Adipocyte (in vitro differentiated cells): ENCODE measurements around the gene PTPRN2.
"Not testable (repeated sequence)": the region's sequence is repeated elsewhere in the genome, so short reads cannot be mapped to it uniquely, and the experiment has no call there.

Experiments
- DNase-seq: peaks from one replicate; pipeline ENCODE4 v3.0.0-alpha.2; 2015; ENCODE audit warnings: low read depth
- H3K27me3 ChIP-seq: replicated peaks from 2 replicates; pipeline ENCODE4 v1.7.0; 2013; ENCODE audit warnings: mild to moderate bottlenecking, low read length, moderate library complexity; ENCODE audit not compliant: control insufficient read depth, insufficient read depth
- H3K36me3 ChIP-seq: 2 replicates; pipeline ENCODE4 v1.7.0; 2013; ENCODE audit warnings: low read length, mild to moderate bottlenecking, moderate library complexity; ENCODE audit not compliant: control insufficient read depth, insufficient read depth, severe bottlenecking
- H3K4me1 ChIP-seq: 2 replicates; pipeline ENCODE4 v1.7.0; 2013; ENCODE audit warnings: mild to moderate bottlenecking, low read length, moderate library complexity; ENCODE audit not compliant: control insufficient read depth, insufficient read depth
- H3K4me3 ChIP-seq: 2 replicates; pipeline ENCODE4 v1.7.0; 2013; ENCODE audit warnings: mild to moderate bottlenecking, low read length, moderate library complexity
- H3K9ac ChIP-seq: 2 replicates; pipeline ENCODE4 v1.7.0; 2013; ENCODE audit warnings: mild to moderate bottlenecking, low read length, moderate library complexity
- H3K9me3 ChIP-seq: 2 replicates; pipeline ENCODE4 v1.7.0; 2013; ENCODE audit warnings: mild to moderate bottlenecking, low read length, moderate library complexity; ENCODE audit not compliant: control insufficient read depth

PTPRN2 gene

DNA sequence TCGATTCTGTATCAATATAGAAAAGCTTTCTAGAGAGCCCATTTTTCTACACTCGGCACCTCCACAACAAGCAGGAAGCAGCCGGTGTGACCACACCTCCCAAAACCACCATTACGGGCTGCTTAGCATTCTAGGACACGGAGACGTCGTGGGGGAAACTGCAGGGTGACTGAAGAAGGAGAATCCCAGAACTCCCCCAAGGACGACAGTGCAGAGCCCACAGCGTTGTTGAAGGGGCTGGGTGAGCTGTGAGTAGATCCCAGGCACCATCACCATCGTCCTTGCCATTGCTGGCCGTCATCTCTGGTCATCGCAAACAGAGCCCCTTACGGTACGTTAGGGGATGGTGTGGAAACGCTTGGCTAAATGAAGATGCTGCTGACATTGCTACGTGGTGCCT, 351.8 kb downstream of the PTPRN2 start:
- H3K27me3 ChIP-seq = no peaks in the 10 kb centered on the region
- no peaks in the 10 kb centered on the region for H3K4me1 ChIP-seq
- H3K9ac ChIP-seq = no peak overlapping the region
- H3K9me3 ChIP-seq = peaks cover 3% of the 10 kb centered on the region
- no peak for DNase-seq
- no peaks in the 10 kb centered on the region for H3K36me3 ChIP-seq
- no peak overlapping the region for H3K4me3 ChIP-seq

DNA sequence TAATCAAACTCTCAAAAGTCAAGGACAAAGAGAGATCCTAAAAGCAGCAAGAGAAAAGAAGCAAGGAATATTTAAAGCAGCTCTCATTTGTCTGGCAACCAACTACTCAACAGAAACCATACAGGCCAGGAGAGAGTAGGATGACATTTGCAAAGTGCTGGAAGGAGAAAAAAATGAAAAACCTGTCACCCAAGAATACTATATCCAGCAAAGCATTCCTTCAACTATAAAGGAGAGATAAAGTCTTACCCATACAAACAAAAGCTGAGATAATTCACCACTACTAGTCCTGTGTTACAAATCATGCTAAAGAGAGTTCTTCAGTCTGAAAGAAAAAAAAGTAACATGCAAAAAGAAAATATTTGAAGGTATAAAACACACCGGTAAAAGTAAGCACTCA, 357.7 kb downstream of the PTPRN2 start:
- Histone ChIP-seq H3K36me3 (no peaks in the 10 kb centered on the region), H3K4me3 (no peak overlapping the region), H3K9ac (no peak overlapping the region), H3K27me3 (no peaks in the 10 kb centered on the region), H3K4me1 (no peaks in the 10 kb centered on the region), H3K9me3 (peaks cover 21% of the 10 kb centered on the region)
- DNase-seq = no peak

DNA sequence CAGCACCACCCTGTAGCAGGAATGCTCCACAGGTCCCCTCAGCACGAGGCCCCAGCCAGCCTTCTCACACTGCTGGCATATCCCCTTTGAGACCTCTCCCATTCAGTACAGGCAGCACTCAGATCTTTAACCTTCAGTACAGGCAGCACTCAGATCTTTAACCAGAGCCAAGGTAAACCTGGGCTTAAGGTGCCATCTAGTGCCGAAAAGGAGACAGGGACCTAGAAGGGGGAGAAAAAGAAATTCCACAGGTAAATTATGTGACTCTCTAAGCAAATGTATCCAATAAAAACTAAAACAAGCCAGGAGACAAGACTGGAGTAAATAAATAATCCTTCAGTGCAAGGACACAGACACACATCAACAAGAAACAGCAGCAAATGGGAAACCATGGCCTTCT, 358.6 kb downstream of the PTPRN2 start:
- Histone ChIP-seq H3K4me1 (no peaks in the 10 kb centered on the region), H3K27me3 (no peaks in the 10 kb centered on the region), H3K36me3 (no peaks in the 10 kb centered on the region), H3K9ac (no peak overlapping the region), H3K4me3 (no peak overlapping the region), H3K9me3 (peaks cover 21% of the 10 kb centered on the region)
- no peak for DNase-seq

DNA sequence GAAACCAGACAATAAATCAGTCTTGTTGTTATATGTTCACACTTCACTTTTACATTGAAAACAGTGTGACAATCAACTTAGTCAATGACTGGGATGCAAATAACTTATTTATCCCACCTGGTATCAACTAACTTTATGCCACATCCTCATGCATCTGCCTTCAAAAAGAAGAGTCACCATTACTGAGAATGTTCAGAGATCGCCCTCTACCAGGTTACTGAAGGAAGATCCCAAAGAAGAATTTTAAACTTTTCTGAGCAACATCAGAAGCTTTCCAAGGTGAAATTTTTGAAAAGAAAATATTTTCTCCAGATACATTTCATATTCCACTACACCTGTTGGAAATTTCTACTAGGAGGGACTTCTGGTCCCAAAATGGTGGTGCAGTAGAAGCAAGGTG, 359.5 kb downstream of the PTPRN2 start:
- Histone ChIP-seq H3K9me3 (peaks cover 21% of the 10 kb centered on the region), H3K27me3 (no peaks in the 10 kb centered on the region), H3K36me3 (no peaks in the 10 kb centered on the region), H3K9ac (no peak overlapping the region), H3K4me1 (no peaks in the 10 kb centered on the region), H3K4me3 (no peak overlapping the region)
- no peak for DNase-seq

DNA sequence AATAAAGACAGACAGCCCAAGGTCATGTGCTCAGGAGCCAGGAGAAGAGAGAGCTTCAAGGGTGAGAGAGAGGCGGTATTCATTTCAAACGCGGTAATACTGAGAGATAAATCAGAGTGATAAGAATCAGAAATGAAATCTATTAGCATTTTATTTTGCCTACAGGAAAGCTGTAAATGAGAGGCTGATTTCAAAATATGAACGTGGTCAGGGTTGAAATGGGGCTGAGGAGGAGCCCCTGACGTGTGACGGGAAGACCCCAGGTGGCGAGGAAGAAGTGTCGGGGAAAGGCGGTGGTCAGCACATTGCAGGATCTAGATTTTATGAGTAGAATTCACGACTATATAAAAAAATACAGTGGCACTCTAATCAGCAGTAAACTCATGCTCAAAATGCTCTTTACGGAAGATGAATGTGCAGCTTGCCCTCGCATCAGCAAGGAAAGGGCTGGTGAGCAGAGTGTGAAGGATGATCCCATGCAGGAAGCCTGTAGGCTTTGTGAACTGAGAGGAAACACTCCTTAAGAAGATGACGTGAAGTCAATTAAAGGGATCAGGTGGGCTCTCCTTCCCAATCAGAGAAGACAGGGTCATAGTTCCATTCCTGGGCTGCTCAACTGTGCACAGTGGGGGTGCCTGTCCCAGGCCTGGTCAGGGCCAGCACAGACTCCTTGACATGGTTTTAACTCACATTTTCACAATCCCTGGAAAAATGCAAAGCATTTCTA, 360.2 kb downstream of the PTPRN2 start:
- no peak overlapping the region for H3K9ac ChIP-seq
- H3K9me3 ChIP-seq = peaks cover 21% of the 10 kb centered on the region
- H3K36me3 ChIP-seq = no peaks in the 10 kb centered on the region
- no peaks in the 10 kb centered on the region for H3K4me1 ChIP-seq
- DNase-seq = no peak
- no peak overlapping the region for H3K4me3 ChIP-seq
- H3K27me3 ChIP-seq = no peaks in the 10 kb centered on the region

DNA sequence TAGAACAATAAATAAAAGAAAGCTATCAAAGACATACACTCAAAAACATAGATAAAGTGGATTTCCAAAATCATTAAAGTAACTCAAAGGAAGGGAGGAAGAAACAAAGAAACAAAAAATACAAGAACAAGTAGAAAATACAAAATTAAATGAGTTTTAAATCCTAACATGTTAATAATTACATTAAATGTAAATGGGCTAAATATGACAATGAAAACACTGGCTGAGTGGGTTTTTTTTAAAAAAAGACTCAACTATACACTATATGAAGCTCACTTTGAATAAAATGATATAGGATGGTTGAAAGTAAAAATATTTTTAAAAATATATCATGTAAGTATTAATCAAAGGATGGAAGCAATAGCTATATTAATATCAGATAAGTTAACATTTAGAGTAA, 371.4 kb downstream of the PTPRN2 start:
- DNase-seq = no peak
- H3K36me3 ChIP-seq = no peaks in the 10 kb centered on the region
- H3K27me3 ChIP-seq = no peaks in the 10 kb centered on the region
- no peak overlapping the region for H3K4me3 ChIP-seq
- peaks cover 45% of the 10 kb centered on the region for H3K9me3 ChIP-seq
- H3K4me1 ChIP-seq = no peaks in the 10 kb centered on the region
- no peak overlapping the region for H3K9ac ChIP-seq

DNA sequence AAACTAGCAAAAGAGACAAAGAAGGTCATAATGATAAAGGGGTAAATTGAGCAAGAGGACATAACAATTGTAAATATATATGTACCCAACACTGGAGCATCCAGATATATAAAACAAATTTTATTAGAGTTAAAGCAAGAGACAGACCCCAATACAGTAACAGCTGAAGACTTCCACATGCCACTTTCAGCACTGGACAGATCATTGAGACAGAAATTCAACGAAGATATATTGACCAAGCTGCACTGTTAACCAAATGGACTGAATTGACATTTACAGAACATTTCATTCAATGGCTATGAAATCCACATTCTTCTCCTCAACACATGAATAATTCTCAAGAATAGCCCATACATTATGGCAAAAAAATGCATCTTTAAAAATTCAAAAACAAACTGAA, 378.2 kb downstream of the PTPRN2 start:
- Histone ChIP-seq H3K9me3 (no peaks in the 10 kb centered on the region), H3K9ac (no peak overlapping the region), H3K36me3 (no peaks in the 10 kb centered on the region), H3K27me3 (no peaks in the 10 kb centered on the region), H3K4me1 (no peaks in the 10 kb centered on the region), H3K4me3 (no peak overlapping the region)
- no peak for DNase-seq

DNA sequence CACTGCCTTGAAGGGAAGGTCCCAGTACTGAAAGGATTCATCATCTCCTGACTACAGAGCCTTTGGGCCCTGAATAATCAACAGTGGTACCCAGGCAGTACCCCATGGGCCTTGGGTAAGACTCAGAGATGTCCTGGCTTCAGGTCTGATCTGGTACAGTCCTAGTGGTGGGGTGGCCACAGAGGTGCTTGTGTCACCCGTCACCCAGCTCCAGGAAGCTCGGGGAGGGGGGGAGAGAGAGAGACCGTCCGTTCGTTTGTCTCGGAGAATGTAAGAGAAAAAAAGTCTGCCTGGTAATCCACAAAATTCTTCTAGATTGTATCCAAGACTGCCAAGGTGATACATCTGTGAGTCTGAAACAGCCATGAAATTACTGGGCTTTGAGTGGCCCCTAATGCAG, 381.3 kb downstream of the PTPRN2 start:
- H3K27me3 ChIP-seq = no peaks in the 10 kb centered on the region
- DNase-seq = no peak
- H3K9me3 ChIP-seq = peaks cover 3% of the 10 kb centered on the region
- H3K36me3 ChIP-seq = no peaks in the 10 kb centered on the region
- H3K4me1 ChIP-seq = no peaks in the 10 kb centered on the region
- H3K4me3 ChIP-seq = no peak overlapping the region
- no peak overlapping the region for H3K9ac ChIP-seq

DNA sequence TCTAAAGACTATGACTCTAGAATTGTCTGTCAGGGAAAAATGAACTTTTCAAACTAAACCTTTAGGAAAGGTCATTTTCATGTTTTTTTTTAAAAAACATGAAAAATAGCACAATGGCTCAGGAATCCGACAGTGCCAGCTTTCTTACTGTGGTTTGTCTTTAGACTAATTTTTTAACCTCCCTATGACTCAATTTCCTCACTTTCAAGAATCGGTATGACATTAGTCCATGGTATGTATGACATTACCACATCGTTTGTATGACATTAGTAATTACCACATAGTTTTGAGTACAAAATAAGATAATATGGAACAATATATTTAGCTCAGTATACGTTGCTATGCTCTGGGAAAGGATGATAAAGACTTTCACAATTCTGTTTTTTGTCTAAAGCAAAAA, 383.2 kb downstream of the PTPRN2 start:
- no peaks in the 10 kb centered on the region for H3K36me3 ChIP-seq
- H3K9me3 ChIP-seq = peaks cover 5% of the 10 kb centered on the region
- DNase-seq = no peak

DNA sequence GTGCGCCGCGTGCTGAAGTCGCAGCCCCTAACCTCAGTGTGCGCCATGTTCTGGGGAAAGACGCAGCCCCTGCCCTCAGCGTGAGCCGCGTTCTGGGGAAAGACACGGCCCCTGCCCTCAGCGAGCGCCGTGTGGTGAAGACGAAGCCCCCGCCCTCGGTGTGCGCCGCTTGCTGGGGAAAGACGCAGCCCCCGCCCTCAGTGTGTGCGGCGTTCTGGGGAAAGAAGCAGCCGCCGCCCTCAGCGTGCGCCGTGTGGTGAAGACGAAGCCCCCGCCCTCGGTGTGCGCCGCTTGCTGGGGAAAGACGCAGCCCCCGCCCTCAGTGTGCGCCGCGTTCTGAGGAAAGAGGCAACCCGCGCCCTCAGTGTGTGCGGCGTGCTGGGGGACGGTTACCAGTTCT, 383.7 kb downstream of the PTPRN2 start:
- H3K27me3 ChIP-seq, H3K9ac ChIP-seq, H3K36me3 ChIP-seq, H3K4me3 ChIP-seq, DNase-seq, H3K4me1 ChIP-seq, H3K9me3 ChIP-seq: not testable (repeated sequence)

More for the DNA sequence above, 383.2 kb downstream of the PTPRN2 start:
- no peaks in the 10 kb centered on the region for H3K27me3 ChIP-seq
- H3K4me3 ChIP-seq = no peak overlapping the region
- H3K9ac ChIP-seq = no peak overlapping the region
- no peaks in the 10 kb centered on the region for H3K4me1 ChIP-seq

DNA sequence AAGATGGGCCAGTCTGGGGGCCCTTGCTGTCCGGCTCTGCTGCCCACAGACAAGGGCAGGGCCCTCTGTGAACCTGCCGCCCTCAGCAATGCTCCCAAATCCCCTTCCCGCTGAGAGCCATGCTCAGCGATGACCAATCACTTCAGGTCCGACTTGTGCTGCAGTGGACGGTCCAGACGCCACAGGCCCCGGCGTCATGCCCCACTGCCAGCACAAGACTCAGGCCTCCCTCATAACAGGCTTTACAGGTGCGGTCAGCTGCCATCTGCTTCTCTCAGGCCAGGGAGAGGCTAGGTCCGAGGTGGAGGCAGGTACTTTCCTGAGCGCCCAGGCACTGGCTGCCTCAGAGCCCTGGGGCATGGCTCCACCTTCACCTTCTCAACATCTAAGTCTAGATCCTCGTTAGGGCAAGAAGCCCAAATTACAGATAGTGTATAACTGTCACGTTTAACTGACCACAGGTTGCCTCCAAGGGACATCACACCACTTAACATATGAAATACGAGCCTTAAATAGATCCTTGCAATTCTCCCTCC, 393.2 kb downstream of the PTPRN2 start:
- no peaks in the 10 kb centered on the region for H3K27me3 ChIP-seq
- no peaks in the 10 kb centered on the region for H3K4me1 ChIP-seq
- H3K4me3 ChIP-seq = no peak overlapping the region
- no peaks in the 10 kb centered on the region for H3K36me3 ChIP-seq
- H3K9me3 ChIP-seq = peaks cover 25% of the 10 kb centered on the region
- no peak overlapping the region for H3K9ac ChIP-seq
- DNase-seq = no peak

DNA sequence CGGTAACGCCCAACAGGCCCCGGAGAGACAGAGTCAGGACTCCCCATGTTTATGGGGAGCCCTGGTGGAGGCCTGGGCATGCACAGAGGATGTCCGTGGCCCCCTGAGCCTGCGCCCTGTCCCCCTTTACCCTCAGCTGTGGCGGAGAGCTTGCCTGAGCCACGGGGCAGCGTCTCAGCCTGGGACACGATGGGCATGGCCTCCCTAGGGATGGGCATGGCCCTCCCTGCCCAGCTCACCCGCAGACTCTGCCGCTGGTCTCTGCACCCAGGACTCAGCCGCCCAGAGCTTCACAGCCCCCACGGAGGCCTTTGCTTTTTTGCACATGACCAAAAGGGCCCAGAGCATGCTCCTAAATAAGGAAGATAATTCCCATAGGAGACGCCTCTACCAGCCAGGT, 394.2 kb downstream of the PTPRN2 start:
- no peaks in the 10 kb centered on the region for H3K27me3 ChIP-seq
- no peak overlapping the region for H3K9ac ChIP-seq
- no peak for DNase-seq
- no peaks in the 10 kb centered on the region for H3K36me3 ChIP-seq
- no peak overlapping the region for H3K4me3 ChIP-seq
- H3K9me3 ChIP-seq = peaks cover 20% of the 10 kb centered on the region
- H3K4me1 ChIP-seq = no peaks in the 10 kb centered on the region
